HepG2 (cell line): ENCODE results near the gene SPRY1. TPM values are rescaled to one million over a fixed set of nuclear protein-coding genes. Genes with fewer than 3 reads are reported as not detected.
A peak's percentile ranks its signal among the peaks of the same experiment; 100 is the strongest.

ENCODE experiments used
- ADNP ChIP-seq: sonication (generic); formaldehyde crosslinking; IDR thresholded peaks from 2 replicates; pipeline ENCODE4 v1.4.0; 2020; ENCODE audit warnings: missing genetic modification reagents
- ATM ChIP-seq: fragments of 450-650 bp; IDR thresholded peaks from 2 replicates; pipeline ENCODE4 v1.7.1; 2017; ENCODE audit warnings: mild to moderate bottlenecking, borderline replicate concordance
- BCL6 ChIP-seq: IDR thresholded peaks from 2 replicates; pipeline ENCODE4 v1.6.1; 2016; ENCODE audit warnings: missing genetic modification reagents, missing compliant biosample characterization
- CENPT ChIP-seq: sonication (generic); formaldehyde crosslinking; IDR thresholded peaks from 2 replicates; pipeline ENCODE4 v1.8.0; 2022; ENCODE audit warnings: low read depth, mild to moderate bottlenecking, moderate library complexity, missing genetic modification reagents
- CREM ChIP-seq, 2 experiments: sonication (generic) in 1 of 2; formaldehyde crosslinking in 1 of 2; IDR thresholded peaks; 2 replicates each; pipeline versions ENCODE4 v1.4.0 to v1.6.1; 2016 to 2020; ENCODE audit warnings: antibody characterized with exemption in 1 of 2, mild to moderate bottlenecking in 1 of 2, missing genetic modification reagents in 1 of 2
- FLYWCH1 ChIP-seq: sonication (generic); formaldehyde crosslinking; IDR thresholded peaks from 2 replicates; pipeline ENCODE4 v1.8.1; 2023; ENCODE audit warnings: mild to moderate bottlenecking, missing genetic modification reagents
- GLMP ChIP-seq: sonication (generic); formaldehyde crosslinking; IDR thresholded peaks from 2 replicates; pipeline ENCODE4 v1.9.0; 2021; ENCODE audit warnings: missing genetic modification reagents, mild to moderate bottlenecking, borderline replicate concordance
- GTF2F1 ChIP-seq: fragments of 150-350 bp; IDR thresholded peaks from 2 replicates; pipeline ENCODE4 v1.6.1; 2014; ENCODE audit warnings: low read length
- HHEX ChIP-seq: IDR thresholded peaks from 2 replicates; pipeline ENCODE4 v1.6.1; 2016; ENCODE audit warnings: control low read depth
- HMG20A ChIP-seq: IDR thresholded peaks from 2 replicates; pipeline ENCODE4 v1.6.1; 2016; ENCODE audit warnings: borderline replicate concordance
- HMG20B ChIP-seq: conservative IDR thresholded peaks from 2 replicates; pipeline ENCODE4 v1.6.1; 2016; ENCODE audit warnings: missing genetic modification reagents, missing compliant biosample characterization
- MAFG ChIP-seq: sonication (generic); formaldehyde crosslinking; IDR thresholded peaks from 2 replicates; pipeline ENCODE4 v1.5.1; 2020; ENCODE audit warnings: mild to moderate bottlenecking, missing genetic modification reagents
- MTERF4 ChIP-seq: sonication (generic); formaldehyde crosslinking; IDR thresholded peaks from 2 replicates; pipeline ENCODE4 v1.8.0; 2023; ENCODE audit warnings: mild to moderate bottlenecking, missing genetic modification reagents
- NRL ChIP-seq: sonication (generic); formaldehyde crosslinking; IDR thresholded peaks from 2 replicates; pipeline ENCODE4 v1.5.0; 2020; ENCODE audit warnings: missing genetic modification reagents, mild to moderate bottlenecking, moderate library complexity, borderline replicate concordance
- SCMH1 ChIP-seq: sonication (generic); formaldehyde crosslinking; IDR thresholded peaks from 2 replicates; pipeline ENCODE4 v1.9.0; 2021; ENCODE audit warnings: missing genetic modification reagents, mild to moderate bottlenecking, borderline replicate concordance
- SIX4 ChIP-seq: sonication (generic); formaldehyde crosslinking; IDR thresholded peaks from 2 replicates; pipeline ENCODE4 v1.4.0; 2020; ENCODE audit warnings: missing genetic modification reagents
- SSRP1 ChIP-seq: IDR thresholded peaks from 2 replicates; pipeline ENCODE4 v1.6.1; 2016; ENCODE audit warnings: control low read depth
- ZBTB43 ChIP-seq: sonication (generic); formaldehyde crosslinking; conservative IDR thresholded peaks from 2 replicates; pipeline ENCODE4 v1.4.0; 2020; ENCODE audit warnings: missing genetic modification reagents
- ZBTB7B ChIP-seq: sonication (generic); formaldehyde crosslinking; IDR thresholded peaks from 2 replicates; pipeline ENCODE4 v1.4.0; 2020; ENCODE audit warnings: missing genetic modification reagents
- ZFP36L2 ChIP-seq: sonication (generic); formaldehyde crosslinking; IDR thresholded peaks from 2 replicates; pipeline ENCODE4 v1.4.0; 2020; ENCODE audit warnings: missing genetic modification reagents
- ZIK1 ChIP-seq: sonication (generic); formaldehyde crosslinking; IDR thresholded peaks from 2 replicates; pipeline ENCODE4 v1.5.0; 2020; ENCODE audit warnings: mild to moderate bottlenecking, low read depth, missing genetic modification reagents, borderline replicate concordance
- ZNF619 ChIP-seq: sonication (generic); formaldehyde crosslinking; IDR thresholded peaks from 2 replicates; pipeline ENCODE4 v1.4.0; 2020; ENCODE audit warnings: mild to moderate bottlenecking, missing genetic modification reagents
- ZNF777 ChIP-seq: sonication (generic); formaldehyde crosslinking; IDR thresholded peaks from 2 replicates; pipeline ENCODE4 v1.4.0; 2020; ENCODE audit warnings: missing genetic modification reagents
- polyA plus RNA-seq, 8 experiments: library from polyadenylated mRNA; depleted of rRNA in 3 of 8; stranded (reverse) in 7 of 8; unstranded in 1 of 8; fragments of >200 nt; fragmentation: Illumina TruSeq in 4 of 8; extraction: Trizol in 4 of 8; gene quantifications; 2 replicates each; pipeline versions ENCODE4 v1.2.1 to v1.2.3, GENCODE V29; 2011 to 2016; ENCODE audit warnings: low read depth in 4 of 8, missing spikeins in 1 of 8, mixed read lengths in 1 of 8; ENCODE audit not compliant: insufficient read depth in 1 of 8
- total RNA-seq, 5 experiments: library from RNA; depleted of rRNA; stranded (reverse); fragments of >200 nt; fragmentation: Illumina TruSeq; extraction: Trizol; gene quantifications; 2 replicates each; pipeline ENCODE4 v1.2.3, GENCODE V29; 2016; ENCODE audit warnings: low read depth in 1 of 5
- TF ChIP-seq, protein P1 (sequence below): sonication (generic); formaldehyde crosslinking; IDR thresholded peaks from 2 replicates; pipeline ENCODE4 v1.5.1; 2020; ENCODE audit warnings: mild to moderate bottlenecking, missing genetic modification reagents, borderline replicate concordance

The SPRY1 gene
- total and polyA plus RNA-seq, 2 of the 13 experiments (the other 11 are each of a cell fraction or from before 2014, with no cell fraction given) = 24.7 to 33.4 TPM

DNA sequence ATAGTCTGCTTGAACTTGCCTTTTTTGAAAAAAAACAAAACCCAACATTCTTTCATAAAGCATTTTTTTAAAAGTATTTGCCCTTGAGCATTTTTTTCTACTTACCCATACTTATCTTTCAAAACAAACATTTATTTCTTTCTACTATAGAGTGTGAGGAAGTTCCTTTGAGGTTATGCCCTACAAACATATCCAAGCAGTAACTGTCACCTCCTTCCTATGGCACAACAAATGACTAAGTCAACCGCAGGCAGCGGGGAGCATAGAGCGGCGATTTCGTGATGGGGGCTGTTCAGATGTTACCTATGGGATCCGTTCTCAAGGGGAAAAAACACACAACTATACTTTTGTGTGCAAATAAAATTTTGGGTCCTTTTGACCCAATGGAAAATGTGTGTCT is 19.4 kb downstream of the SPRY1 start (continued):
- TF ChIP-seq HMG20A (CRISPR knock-in tag) = peak; percentile 84; the same call in 1 of the 2 replicates
- no peak for TF ChIP-seq GLMP
- TF ChIP-seq SIX4 (CRISPR knock-in tag) = peak; percentile 69; the same call in 1 of the 2 replicates
- TF ChIP-seq MTERF4 (CRISPR knock-in tag) = no peak
- TF ChIP-seq MAFG (CRISPR knock-in tag) = no peak
- TF ChIP-seq ZIK1 = no peak
- TF ChIP-seq SCMH1 (CRISPR knock-in tag) = no peak
- no peak for TF ChIP-seq ATM
- TF ChIP-seq, protein P1, sequence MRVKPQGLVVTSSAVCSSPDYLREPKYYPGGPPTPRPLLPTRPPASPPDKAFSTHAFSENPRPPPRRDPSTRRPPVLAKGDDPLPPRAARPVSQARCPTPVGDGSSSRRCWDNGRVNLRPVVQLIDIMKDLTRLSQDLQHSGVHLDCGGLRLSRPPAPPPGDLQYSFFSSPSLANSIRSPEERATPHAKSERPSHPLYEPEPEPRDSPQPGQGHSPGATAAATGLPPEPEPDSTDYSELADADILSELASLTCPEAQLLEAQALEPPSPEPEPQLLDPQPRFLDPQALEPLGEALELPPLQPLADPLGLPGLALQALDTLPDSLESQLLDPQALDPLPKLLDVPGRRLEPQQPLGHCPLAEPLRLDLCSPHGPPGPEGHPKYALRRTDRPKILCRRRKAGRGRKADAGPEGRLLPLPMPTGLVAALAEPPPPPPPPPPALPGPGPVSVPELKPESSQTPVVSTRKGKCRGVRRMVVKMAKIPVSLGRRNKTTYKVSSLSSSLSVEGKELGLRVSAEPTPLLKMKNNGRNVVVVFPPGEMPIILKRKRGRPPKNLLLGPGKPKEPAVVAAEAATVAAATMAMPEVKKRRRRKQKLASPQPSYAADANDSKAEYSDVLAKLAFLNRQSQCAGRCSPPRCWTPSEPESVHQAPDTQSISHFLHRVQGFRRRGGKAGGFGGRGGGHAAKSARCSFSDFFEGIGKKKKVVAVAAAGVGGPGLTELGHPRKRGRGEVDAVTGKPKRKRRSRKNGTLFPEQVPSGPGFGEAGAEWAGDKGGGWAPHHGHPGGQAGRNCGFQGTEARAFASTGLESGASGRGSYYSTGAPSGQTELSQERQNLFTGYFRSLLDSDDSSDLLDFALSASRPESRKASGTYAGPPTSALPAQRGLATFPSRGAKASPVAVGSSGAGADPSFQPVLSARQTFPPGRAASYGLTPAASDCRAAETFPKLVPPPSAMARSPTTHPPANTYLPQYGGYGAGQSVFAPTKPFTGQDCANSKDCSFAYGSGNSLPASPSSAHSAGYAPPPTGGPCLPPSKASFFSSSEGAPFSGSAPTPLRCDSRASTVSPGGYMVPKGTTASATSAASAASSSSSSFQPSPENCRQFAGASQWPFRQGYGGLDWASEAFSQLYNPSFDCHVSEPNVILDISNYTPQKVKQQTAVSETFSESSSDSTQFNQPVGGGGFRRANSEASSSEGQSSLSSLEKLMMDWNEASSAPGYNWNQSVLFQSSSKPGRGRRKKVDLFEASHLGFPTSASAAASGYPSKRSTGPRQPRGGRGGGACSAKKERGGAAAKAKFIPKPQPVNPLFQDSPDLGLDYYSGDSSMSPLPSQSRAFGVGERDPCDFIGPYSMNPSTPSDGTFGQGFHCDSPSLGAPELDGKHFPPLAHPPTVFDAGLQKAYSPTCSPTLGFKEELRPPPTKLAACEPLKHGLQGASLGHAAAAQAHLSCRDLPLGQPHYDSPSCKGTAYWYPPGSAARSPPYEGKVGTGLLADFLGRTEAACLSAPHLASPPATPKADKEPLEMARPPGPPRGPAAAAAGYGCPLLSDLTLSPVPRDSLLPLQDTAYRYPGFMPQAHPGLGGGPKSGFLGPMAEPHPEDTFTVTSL = no peak
- no peak for TF ChIP-seq CENPT
- peak; percentile 73 for TF ChIP-seq CREM (IDR thresholded peaks at IDR 0.05)
- TF ChIP-seq CREM (CRISPR knock-in tag; IDR thresholded peaks at IDR 0.05) = no peak
- TF ChIP-seq ADNP (CRISPR knock-in tag) = no peak
- no peak for TF ChIP-seq SSRP1 (CRISPR knock-in tag)
- TF ChIP-seq HMG20B = 0 out of 2 replicates have a peak, but pooled peaks have one; percentile 47
- TF ChIP-seq GTF2F1 = no peak
- TF ChIP-seq BCL6 (CRISPR knock-in tag) = peak; percentile 67
- no peak for TF ChIP-seq ZNF619 (CRISPR knock-in tag)
- TF ChIP-seq ZBTB43 = 0 out of 2 replicates have a peak, but pooled peaks have one; percentile 53
- no peak for TF ChIP-seq ZNF777 (CRISPR knock-in tag)
- TF ChIP-seq ZBTB7B (CRISPR knock-in tag) = peak; percentile 42; the same call in 1 of the 2 replicates
- TF ChIP-seq FLYWCH1 (CRISPR knock-in tag) = no peak
- TF ChIP-seq NRL (CRISPR knock-in tag) = no peak
- TF ChIP-seq HHEX = peak; percentile 70; the same call in 1 of the 2 replicates
- TF ChIP-seq ZFP36L2 (CRISPR knock-in tag) = no peak
